GM18867 (cell line): Measurements from ENCODE around the gene SLC11A2.
"Not testable (repeated sequence)": the region's sequence is repeated elsewhere in the genome, so short reads cannot be mapped to it uniquely, and the experiment has no call there.

ENCODE experiments used
- ATAC-seq: cut with Tn5 transposase; IDR thresholded peaks from one replicate; pipeline ENCODE4 v1.9.1; 2021; ENCODE audit warnings: mild to moderate bottlenecking, moderate library complexity; ENCODE audit not compliant: unreplicated experiment

SLC11A2 gene

DNA sequence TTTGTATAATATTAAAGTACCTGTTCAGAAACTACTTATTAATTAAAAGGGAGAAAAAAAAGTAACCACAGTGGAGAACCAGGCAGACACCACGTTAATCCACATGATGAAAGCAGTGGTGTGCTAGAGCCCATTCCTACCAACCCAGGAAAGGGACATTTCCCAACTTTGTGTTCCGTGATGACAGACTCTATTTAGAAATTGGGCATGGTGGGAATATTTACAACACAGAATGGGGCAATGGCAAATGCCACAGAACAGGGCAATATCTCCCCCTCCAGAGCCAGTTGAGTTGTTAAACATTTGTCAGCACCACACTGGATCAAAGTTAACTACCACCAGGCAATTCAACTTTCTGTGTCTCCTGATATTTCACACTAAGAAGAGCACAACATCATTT is 75.1 kb downstream of the SLC11A2 start:
- ATAC-seq = no peak

DNA sequence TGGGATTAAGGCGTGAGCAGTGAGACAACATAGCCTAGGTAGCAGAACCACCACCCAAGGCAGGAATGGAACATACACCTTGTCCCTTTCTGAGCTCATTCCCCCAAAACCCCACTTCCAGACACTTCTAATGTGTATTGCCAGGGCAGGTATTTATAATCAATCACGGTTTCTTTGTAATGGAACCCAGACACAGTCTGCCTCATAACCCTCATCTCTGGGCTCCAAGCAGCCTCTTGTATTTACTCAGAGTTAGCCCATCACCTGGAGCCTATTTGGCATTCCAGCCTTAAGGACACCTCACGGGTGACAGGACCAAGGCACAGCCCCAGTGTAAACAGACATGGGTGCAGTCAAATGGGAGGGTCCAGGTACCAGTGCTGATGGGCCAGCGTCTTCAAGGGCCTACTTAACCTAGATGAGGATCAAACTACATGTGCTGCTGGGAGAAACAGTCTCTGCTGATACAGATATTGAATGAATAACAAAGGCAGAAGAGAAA is 76.3 kb downstream of the SLC11A2 start:
- ATAC-seq = no peak

DNA sequence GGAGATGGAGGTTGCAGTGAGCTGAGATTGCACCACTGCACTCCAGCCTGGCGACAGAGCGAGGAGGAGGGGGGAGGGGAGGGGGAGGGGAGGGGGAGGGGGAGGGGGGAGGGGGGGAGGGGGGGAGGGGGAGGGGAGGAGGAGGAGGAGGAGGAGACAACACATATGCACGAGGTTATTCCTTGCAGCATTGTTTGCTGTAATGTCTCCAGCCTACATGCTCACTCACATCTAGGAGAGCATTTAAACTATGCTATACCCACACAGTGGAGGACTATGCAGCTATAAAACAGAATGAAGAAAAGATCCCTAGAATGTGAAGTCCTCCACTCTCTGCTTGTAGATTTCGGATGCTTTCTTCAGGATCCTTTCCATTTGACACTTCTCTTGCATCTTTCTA is 77.4 kb downstream of the SLC11A2 start:
- no peak for ATAC-seq

DNA sequence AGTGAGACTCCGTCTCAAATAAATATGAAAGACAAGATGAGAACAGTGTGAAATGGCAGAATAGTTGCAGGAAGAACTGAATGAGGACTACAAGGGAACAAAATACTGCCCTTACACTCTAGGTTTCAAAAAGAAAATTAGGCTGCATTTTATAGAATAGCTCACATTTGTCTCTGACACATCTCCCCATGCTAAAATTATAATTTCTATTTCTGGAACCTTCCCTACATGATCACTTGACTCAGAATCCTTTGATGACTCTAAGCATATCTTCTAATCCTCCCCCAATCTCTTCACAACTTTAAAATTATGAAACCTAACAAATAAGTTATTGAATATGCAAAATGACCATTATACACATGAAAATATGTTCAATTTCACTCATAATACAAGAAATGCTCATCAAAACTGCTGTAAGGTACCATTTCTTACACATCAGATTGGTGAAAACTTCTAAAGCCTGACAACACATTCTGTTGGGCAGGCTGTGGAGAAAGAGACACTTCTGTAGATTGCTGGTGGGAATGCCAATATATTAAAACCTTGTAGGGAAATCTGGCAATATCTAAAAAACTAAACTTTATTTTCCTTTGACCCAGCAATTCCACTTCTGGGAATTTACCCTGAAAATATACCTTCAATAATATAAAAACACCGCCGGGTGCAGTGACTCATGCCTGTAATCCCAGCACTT is 78.1 kb downstream of the SLC11A2 start:
- no peak for ATAC-seq

DNA sequence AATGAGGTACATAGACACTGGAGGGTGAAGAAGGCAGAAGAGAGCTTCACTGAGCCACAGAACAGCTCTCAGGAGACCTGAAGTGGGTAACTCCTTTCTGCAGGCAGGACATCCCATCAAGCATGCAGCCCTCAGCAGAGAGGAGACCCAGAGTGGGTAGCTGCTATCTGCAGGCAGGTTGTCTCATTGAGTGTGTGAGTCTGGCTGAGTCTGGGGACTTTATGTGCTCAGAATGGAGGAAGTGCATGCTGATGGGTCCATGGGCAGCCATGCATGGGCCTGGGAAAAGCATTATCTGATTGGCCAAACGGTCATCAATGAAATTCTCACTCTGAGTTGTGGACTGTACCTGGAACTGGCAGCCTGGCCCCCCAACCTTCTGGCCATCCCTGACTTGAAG is 88.5 kb downstream of the SLC11A2 start:
- no peak for ATAC-seq

DNA sequence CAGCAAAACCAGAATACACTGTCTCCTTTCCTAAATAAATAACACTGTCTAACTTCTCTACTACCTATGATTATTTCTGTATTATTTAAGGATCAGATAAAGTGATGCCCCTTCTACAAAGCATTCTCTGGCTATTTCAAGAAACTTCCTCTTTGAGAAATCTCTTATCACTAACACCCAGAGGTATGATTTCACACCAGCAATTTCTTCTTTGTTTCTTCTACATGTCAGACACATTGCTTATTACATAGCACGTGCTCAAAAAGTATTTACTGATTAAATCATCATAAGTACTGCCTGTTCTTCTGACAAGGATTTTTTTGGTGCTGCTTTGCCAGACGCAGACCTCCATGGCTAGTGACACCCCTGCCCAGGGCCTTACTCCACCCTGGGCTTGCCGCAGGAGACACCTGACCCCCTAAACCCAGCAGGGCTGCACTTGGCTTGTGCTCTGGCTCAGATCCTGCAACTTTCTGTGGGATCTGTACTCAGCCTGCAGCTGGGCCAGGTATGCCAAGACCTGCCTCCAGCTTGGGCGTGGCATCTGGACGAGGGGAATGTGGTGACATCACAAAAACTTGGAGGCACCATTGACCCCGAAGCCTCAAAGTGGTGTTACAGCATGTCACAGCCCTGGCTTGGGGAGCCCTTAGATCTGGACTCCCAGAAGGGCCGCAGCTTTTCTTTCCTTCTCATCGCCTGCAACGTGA is 89.2 kb downstream of the SLC11A2 start:
- no peak for ATAC-seq

DNA sequence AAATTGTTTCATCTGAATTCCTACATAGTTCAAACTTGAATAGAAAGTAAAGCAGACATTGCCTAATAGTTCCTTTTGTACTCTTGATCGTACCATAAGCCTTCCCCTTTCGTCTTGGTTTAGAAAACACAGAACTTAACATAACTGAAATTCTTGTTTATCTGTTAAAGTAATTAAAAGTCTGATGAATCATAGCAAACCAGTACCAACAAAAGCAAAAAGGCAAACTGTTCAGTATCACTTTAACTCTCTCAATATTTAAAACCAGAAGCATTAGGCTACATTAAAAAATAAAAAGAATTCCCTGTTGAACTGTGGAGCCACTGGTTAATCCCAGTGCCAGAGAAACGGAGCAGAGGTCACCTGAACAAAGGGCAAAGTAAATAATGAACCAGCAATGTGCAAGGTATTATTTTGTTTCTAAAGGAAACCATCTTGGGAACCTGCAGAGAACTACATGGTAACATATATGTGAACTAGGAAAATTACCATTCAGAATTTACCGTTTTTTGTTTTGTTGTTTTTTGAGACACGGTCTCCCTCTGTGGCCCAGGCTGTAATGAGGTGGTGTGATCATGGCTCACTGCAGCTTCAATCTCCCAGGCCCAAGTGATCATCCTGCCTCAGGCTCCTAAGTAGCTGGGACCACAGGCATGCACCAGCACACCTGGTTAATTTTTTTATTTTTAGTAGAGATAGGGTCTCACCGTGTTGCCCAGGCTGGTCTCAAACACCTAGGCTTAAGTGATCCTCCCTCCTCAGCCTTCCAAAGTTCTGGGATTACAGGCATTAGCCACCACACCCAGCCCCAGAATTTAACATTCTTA is 91.0 kb downstream of the SLC11A2 start:
- ATAC-seq = no peak

DNA sequence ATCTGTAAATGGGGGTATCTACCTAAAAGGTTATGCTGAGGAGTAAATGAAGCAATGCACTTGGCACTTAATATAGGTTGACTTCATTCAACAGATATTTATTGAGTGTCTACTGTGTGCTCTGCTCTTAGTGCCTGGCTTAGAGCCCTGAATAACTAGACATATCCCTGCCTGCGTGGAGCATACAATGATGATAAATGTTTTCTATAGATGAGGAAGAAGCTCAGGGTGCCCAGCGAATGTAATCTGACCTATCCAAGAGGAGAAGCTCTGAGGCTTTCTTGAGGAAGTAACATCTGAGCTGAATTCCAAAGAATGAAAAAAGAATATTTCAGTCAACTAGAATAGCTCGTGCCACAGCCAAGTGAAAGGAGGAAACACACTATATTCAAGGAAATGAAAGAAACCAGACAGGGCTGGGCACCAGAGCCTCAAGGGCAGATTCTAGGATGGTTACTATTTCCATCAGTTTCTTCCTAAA is 91.8 kb downstream of the SLC11A2 start:
- no peak for ATAC-seq

DNA sequence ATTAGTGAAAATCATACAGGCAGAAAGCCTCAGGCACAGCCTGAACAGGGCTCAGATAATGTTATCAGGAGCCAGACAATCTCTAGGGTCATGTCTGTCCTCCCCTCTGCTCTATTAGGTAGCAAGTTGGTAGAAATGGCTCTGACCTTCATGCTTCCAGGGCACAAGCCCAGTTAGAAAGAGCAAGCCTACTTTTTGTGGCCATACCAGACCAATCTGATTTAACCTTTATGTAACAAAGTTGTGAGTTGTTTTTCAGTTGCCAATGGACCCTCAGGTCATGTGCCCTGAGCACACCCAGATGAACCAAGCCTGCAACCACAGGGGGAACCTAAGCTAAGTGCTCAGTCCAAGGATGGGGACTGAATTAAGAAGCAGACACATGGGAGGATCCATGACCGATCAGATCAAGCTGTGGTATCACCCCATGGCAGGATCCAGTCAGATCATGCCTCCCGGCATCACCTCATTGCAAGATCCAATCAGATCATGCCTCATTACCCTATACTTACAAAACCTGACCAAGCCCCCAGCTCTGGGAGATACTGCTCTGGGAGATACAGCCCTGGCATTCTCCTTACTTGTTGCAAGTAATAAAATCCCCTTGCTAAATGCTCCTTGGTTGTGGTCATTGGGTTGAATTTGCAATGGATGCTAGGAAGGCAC is 92.6 kb downstream of the SLC11A2 start:
- ATAC-seq = no peak

DNA sequence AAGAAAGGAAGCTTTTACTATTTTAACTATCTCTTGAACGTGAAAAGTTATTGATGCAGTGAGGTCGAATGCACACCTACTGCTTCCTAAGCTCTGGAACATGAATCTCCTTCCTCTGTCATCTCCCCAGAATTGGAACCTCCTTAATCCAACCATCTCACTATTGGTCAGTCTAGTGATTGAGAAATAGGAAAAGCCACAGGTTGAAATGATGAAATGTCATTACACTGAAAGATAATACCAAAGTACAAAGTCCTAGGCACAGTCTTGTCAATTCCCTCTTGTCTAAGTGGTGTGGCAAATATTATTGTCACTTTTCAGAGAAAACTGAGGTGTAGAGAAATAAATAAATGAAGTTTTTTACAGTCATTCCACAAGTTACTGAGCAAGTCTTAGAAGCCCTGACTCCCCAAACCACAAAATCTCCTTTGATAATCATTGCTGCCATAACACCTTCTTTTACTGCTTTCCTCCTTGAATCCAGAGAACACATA is 93.3 kb downstream of the SLC11A2 start:
- ATAC-seq = no peak

DNA sequence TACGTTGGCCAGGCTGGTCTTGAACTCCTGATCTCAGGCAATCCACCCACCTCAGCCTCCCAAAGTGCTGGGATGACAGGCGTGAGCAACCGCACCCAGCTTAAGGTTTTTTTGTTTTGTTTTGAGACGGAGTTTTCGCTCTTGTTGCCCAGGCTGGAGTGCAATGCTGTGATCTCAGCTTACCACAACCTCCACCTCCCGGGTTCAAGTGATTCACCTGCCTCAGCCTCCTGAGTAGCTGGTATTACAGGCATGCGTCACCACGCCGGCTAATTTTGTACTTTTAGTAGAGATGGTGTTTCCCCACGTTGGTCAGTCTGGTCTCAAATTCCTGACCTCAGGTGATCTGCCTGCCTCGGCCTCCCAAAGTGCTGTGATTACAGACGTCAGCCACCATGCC is 95.7 kb downstream of the SLC11A2 start:
- not testable (repeated sequence) for ATAC-seq

DNA sequence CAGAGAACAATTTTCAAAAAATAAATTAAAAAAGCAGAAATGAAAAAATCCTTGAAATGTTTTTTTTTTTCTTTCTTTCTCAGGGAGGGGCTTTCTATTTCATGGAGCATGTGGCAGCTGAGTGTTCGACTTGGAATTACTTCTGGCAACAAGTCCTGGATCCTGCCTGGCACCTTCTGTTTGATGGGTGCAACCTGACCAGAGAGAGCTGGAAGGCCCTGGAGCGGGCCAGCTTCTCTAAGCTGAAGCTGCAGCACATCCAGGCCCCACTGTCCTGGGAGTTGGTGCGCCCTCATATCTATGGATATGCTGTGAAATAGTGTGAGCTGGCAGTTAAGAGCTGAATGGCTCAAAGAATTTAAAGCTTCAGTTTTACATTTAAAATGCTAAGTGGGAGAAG is 96.4 kb downstream of the SLC11A2 start:
- no peak for ATAC-seq
